ENCODE measurements around the gene MAGI1.

Gene MAGI1

DNA sequence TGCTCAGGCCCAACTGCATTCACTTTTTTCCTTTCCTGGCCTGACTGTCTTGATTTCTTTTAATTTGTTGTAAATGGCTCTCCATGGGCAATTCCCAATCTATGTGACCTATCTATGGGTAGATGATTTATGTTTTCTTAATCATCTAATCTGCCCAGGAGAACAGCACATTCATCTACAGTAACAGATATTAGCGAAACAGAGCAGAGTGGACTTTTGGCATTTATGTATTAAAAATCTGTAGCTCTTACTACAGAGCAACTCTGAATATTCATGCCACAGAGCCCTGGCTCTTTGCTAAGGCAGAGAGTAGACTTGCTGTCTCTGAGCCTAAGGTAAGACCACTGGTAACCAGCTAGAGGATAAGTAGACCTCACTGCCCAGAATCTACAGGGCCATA, 676.0 kb downstream of the MAGI1 start:
- peaks cover 43% of the 10 kb centered on the region for H3K36me3 ChIP-seq (ENCODE audit: control insufficient read depth, low read depth, low read length)
- no peaks in the 10 kb centered on the region for H3K9me3 ChIP-seq (ENCODE audit: control insufficient read depth, low read depth, low read length)
- no peaks in the 10 kb centered on the region for H3K27me3 ChIP-seq (ENCODE audit: control insufficient read depth, insufficient read depth, low read length)
- H3K27ac ChIP-seq (ENCODE audit: low read length): no peak overlapping the region
- H3K9ac ChIP-seq (ENCODE audit: low read length): no peak overlapping the region
- no peak overlapping the region for H3K4me3 ChIP-seq (ENCODE audit: low read length)
- H3K4me1 ChIP-seq (ENCODE audit: control insufficient read depth, low read depth, low read length): no peaks in the 10 kb centered on the region

DNA sequence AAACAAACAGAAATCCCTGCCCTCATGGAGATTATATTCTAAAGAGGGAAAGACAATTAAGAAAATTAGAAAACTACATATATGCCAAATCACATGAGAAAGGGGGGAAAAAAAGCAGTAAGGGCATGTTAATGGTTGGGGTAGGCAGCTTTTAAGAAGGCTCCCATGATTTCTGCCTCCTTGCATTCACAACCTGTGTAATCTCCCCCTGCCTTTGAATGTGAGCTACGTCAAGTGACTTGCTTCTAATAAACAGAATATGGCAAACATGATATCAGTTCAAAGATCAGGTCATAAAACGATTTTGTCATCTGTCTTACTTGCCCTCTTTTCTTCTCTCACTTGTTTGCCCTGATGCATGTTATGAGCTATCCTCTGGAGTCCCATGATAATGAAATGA, 677.3 kb downstream of the MAGI1 start:
- no peak overlapping the region for H3K4me3 ChIP-seq (ENCODE audit: low read length)
- no peaks in the 10 kb centered on the region for H3K4me1 ChIP-seq (ENCODE audit: control insufficient read depth, low read depth, low read length)
- no peak overlapping the region for H3K27ac ChIP-seq (ENCODE audit: low read length)
- H3K9ac ChIP-seq (ENCODE audit: low read length): no peak overlapping the region
- no peaks in the 10 kb centered on the region for H3K9me3 ChIP-seq (ENCODE audit: control insufficient read depth, low read depth, low read length)
- peaks cover 43% of the 10 kb centered on the region for H3K36me3 ChIP-seq (ENCODE audit: control insufficient read depth, low read depth, low read length)
- H3K27me3 ChIP-seq (ENCODE audit: control insufficient read depth, insufficient read depth, low read length): no peaks in the 10 kb centered on the region

GRCh38 chr3:65356331-65357248, 682.1 kb downstream of the MAGI1 start:
- Histone ChIP-seq H3K9ac (ENCODE audit: low read length) (no peak overlapping the region), H3K36me3 (ENCODE audit: control insufficient read depth, low read depth, low read length) (peaks cover 23% of the 10 kb centered on the region), H3K4me1 (ENCODE audit: control insufficient read depth, low read depth, low read length) (peaks cover 3% of the 10 kb centered on the region), H3K27ac (ENCODE audit: low read length) (no peak overlapping the region), H3K4me3 (ENCODE audit: low read length) (no peak overlapping the region), H3K9me3 (ENCODE audit: control insufficient read depth, low read depth, low read length) (no peaks in the 10 kb centered on the region), H3K27me3 (ENCODE audit: control insufficient read depth, insufficient read depth, low read length) (no peaks in the 10 kb centered on the region)

DNA sequence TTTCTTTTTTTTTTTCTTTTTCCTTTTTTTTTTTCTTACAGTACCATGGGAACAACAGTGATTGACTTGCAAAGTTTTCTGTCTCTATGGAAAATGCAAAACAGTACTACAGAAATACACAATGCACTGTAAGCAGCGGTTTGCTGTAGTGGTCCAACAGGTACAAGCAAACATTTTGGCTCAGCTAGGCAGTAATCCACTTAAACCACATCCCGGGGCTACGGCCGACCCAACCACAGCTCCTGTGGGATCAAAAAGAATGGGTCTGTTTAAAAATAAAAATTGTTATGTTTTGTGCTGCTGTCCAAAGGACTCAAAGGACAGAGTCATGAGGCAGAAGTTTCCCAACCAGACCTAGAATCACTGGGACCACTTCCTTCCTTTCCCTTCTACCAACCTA, 683.8 kb downstream of the MAGI1 start:
- Histone ChIP-seq H3K9ac (ENCODE audit: low read length) (no peak overlapping the region), H3K4me3 (ENCODE audit: low read length) (no peak overlapping the region), H3K9me3 (ENCODE audit: control insufficient read depth, low read depth, low read length) (no peaks in the 10 kb centered on the region), H3K36me3 (ENCODE audit: control insufficient read depth, low read depth, low read length) (peaks cover 7% of the 10 kb centered on the region), H3K27ac (ENCODE audit: low read length) (no peak overlapping the region), H3K4me1 (ENCODE audit: control insufficient read depth, low read depth, low read length) (peaks cover 3% of the 10 kb centered on the region), H3K27me3 (ENCODE audit: control insufficient read depth, insufficient read depth, low read length) (no peaks in the 10 kb centered on the region)

DNA sequence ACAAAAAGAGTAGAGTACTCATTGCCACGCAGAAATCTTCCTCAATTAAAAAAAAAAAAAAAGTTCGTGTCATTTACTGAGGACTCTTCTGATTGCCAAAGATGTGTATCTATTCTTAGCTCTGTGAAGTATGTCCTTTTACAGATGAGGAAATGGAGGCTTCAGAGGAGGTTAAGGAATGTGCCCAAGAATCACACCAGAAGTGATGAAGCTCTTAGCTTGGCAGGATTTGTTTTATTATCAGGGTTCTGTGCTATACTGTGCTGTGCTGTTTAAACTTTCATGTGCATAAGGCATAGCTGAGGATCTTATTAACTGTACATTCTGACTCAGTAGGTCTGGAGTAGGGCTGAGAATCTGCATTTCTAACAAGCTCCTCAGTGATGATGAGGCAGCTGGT, 685.8 kb downstream of the MAGI1 start:
- Histone ChIP-seq H3K4me3 (ENCODE audit: low read length) (no peak overlapping the region), H3K36me3 (ENCODE audit: control insufficient read depth, low read depth, low read length) (no peaks in the 10 kb centered on the region), H3K9me3 (ENCODE audit: control insufficient read depth, low read depth, low read length) (no peaks in the 10 kb centered on the region), H3K27me3 (ENCODE audit: control insufficient read depth, insufficient read depth, low read length) (no peaks in the 10 kb centered on the region), H3K9ac (ENCODE audit: low read length) (no peak overlapping the region), H3K4me1 (ENCODE audit: control insufficient read depth, low read depth, low read length) (peaks cover 9% of the 10 kb centered on the region), H3K27ac (ENCODE audit: low read length) (no peak overlapping the region)

- no peak overlapping the region for H3K9ac ChIP-seq (ENCODE audit: low read length)
- no peak overlapping the region for H3K27ac ChIP-seq (ENCODE audit: low read length)
- H3K4me1 ChIP-seq (ENCODE audit: control insufficient read depth, low read depth, low read length): peaks cover 9% of the 10 kb centered on the region
- H3K4me3 ChIP-seq (ENCODE audit: low read length): no peak overlapping the region
- H3K36me3 ChIP-seq (ENCODE audit: control insufficient read depth, low read depth, low read length): no peaks in the 10 kb centered on the region
- no peaks in the 10 kb centered on the region for H3K9me3 ChIP-seq (ENCODE audit: control insufficient read depth, low read depth, low read length)
- no peaks in the 10 kb centered on the region for H3K27me3 ChIP-seq (ENCODE audit: control insufficient read depth, insufficient read depth, low read length)
Measured at GRCh38 chr3:65351753-65352152, 687.0 kb downstream of the MAGI1 start.

DNA sequence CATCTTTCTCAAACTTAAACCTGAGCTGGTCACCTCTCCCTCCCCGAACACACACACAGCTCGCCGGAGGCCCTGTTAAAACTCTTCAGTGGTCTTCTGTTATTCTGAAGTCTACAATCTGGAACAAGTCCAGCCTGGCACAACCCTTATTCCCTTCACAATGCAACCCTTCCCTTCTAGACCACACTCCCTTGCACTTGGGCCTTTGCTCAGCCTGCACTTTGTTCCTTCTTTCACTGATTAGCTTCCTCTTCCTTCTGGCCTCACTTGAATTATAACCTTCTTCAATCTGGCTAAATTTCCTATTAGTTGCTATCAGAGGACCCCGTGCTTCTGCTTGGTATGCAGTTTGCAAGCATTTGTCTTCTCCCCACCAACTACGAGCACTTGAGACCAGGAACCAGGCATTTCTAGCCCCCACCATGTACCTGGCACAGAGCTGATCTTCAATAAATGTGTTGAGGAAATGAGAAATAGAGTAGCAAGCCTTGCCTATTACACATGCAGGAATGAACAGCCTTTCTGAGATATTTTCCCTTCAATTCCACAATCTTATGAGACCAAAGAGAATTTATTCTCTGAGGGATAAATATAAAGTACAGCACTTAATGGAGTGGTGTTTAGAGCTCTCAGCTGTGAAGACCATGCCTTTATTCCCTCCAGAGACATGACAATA, 687.8 kb downstream of the MAGI1 start:
- peaks cover 11% of the 10 kb centered on the region for H3K4me1 ChIP-seq (ENCODE audit: control insufficient read depth, low read depth, low read length)
- H3K36me3 ChIP-seq (ENCODE audit: control insufficient read depth, low read depth, low read length): no peaks in the 10 kb centered on the region
- no peak overlapping the region for H3K4me3 ChIP-seq (ENCODE audit: low read length)
- no peaks in the 10 kb centered on the region for H3K9me3 ChIP-seq (ENCODE audit: control insufficient read depth, low read depth, low read length)
- H3K27me3 ChIP-seq (ENCODE audit: control insufficient read depth, insufficient read depth, low read length): no peaks in the 10 kb centered on the region
- H3K27ac ChIP-seq (ENCODE audit: low read length): no peak overlapping the region
- H3K9ac ChIP-seq (ENCODE audit: low read length): no peak overlapping the region

GRCh38 chr3:65348398-65348995, 690.2 kb downstream of the MAGI1 start:
- Histone ChIP-seq H3K9ac (ENCODE audit: low read length) (no peak overlapping the region), H3K36me3 (ENCODE audit: control insufficient read depth, low read depth, low read length) (no peaks in the 10 kb centered on the region), H3K4me3 (ENCODE audit: low read length) (no peak overlapping the region), H3K27me3 (ENCODE audit: control insufficient read depth, insufficient read depth, low read length) (no peaks in the 10 kb centered on the region), H3K9me3 (ENCODE audit: control insufficient read depth, low read depth, low read length) (no peaks in the 10 kb centered on the region), H3K4me1 (ENCODE audit: control insufficient read depth, low read depth, low read length) (peaks cover 26% of the 10 kb centered on the region), H3K27ac (ENCODE audit: low read length) (no peak overlapping the region)

- Histone ChIP-seq H3K9ac (ENCODE audit: low read length) (no peak overlapping the region), H3K4me1 (ENCODE audit: control insufficient read depth, low read depth, low read length) (peaks cover 33% of the 10 kb centered on the region), H3K27ac (ENCODE audit: low read length) (no peak overlapping the region), H3K27me3 (ENCODE audit: control insufficient read depth, insufficient read depth, low read length) (no peaks in the 10 kb centered on the region), H3K36me3 (ENCODE audit: control insufficient read depth, low read depth, low read length) (no peaks in the 10 kb centered on the region), H3K9me3 (ENCODE audit: control insufficient read depth, low read depth, low read length) (no peaks in the 10 kb centered on the region), H3K4me3 (ENCODE audit: low read length) (no peak overlapping the region)
Measured at GRCh38 chr3:65347166-65347565, 691.6 kb downstream of the MAGI1 start.

GRCh38 chr3:65344846-65345245, 693.9 kb downstream of the MAGI1 start:
- no peak overlapping the region for H3K9ac ChIP-seq (ENCODE audit: low read length)
- no peak overlapping the region for H3K4me3 ChIP-seq (ENCODE audit: low read length)
- no peaks in the 10 kb centered on the region for H3K27me3 ChIP-seq (ENCODE audit: control insufficient read depth, insufficient read depth, low read length)
- H3K36me3 ChIP-seq (ENCODE audit: control insufficient read depth, low read depth, low read length): no peaks in the 10 kb centered on the region
- H3K27ac ChIP-seq (ENCODE audit: low read length): no peak overlapping the region
- H3K9me3 ChIP-seq (ENCODE audit: control insufficient read depth, low read depth, low read length): no peaks in the 10 kb centered on the region
- H3K4me1 ChIP-seq (ENCODE audit: control insufficient read depth, low read depth, low read length): peaks cover 33% of the 10 kb centered on the region

- Histone ChIP-seq H3K9me3 (ENCODE audit: control insufficient read depth, low read depth, low read length) (no peaks in the 10 kb centered on the region), H3K9ac (ENCODE audit: low read length) (no peak overlapping the region), H3K4me1 (ENCODE audit: control insufficient read depth, low read depth, low read length) (peaks cover 29% of the 10 kb centered on the region), H3K4me3 (ENCODE audit: low read length) (no peak overlapping the region), H3K27me3 (ENCODE audit: control insufficient read depth, insufficient read depth, low read length) (no peaks in the 10 kb centered on the region), H3K27ac (ENCODE audit: low read length) (no peak overlapping the region), H3K36me3 (ENCODE audit: control insufficient read depth, low read depth, low read length) (no peaks in the 10 kb centered on the region)
Measured at GRCh38 chr3:65344444-65344843, 694.3 kb downstream of the MAGI1 start.
